HG03457 (cell line): ENCODE results near the gene CANX.

Experiments
- ATAC-seq: cut with Tn5 transposase; IDR thresholded peaks from one replicate; pipeline ENCODE4 v1.9.1; 2021; ENCODE audit warnings: moderate number of reproducible peaks; ENCODE audit not compliant: unreplicated experiment

CANX gene

GRCh38 chr5:179773686-179774040, 74.9 kb downstream of the CANX start:
- no peak for ATAC-seq

GRCh38 chr5:179774442-179774841, 75.7 kb downstream of the CANX start:
- ATAC-seq: no peak

- ATAC-seq: no peak
Measured at GRCh38 chr5:179776411-179776938, 77.7 kb downstream of the CANX start.

GRCh38 chr5:179777456-179777855, 78.7 kb downstream of the CANX start:
- ATAC-seq: no peak

GRCh38 chr5:179777909-179778308, 79.1 kb downstream of the CANX start:
- ATAC-seq: no peak

GRCh38 chr5:179778591-179778990, 79.8 kb downstream of the CANX start:
- ATAC-seq: no peak

- no peak for ATAC-seq
Measured at GRCh38 chr5:179779826-179780225, 81.1 kb downstream of the CANX start.

GRCh38 chr5:179780362-179780761, 81.6 kb downstream of the CANX start:
- ATAC-seq: no peak
